HG02970 (cell line): ENCODE measurements around the gene RMI2.
"Not testable (repeated sequence)": the region's sequence is repeated elsewhere in the genome, so short reads cannot be mapped to it uniquely, and the experiment has no call there.

Experiments used
- ATAC-seq: cut with Tn5 transposase; IDR thresholded peaks from one replicate; pipeline ENCODE4 v1.9.1; 2021; ENCODE audit warnings: mild to moderate bottlenecking, moderate library complexity, moderate number of reproducible peaks; ENCODE audit not compliant: unreplicated experiment, low FRiP score

The RMI2 gene

DNA sequence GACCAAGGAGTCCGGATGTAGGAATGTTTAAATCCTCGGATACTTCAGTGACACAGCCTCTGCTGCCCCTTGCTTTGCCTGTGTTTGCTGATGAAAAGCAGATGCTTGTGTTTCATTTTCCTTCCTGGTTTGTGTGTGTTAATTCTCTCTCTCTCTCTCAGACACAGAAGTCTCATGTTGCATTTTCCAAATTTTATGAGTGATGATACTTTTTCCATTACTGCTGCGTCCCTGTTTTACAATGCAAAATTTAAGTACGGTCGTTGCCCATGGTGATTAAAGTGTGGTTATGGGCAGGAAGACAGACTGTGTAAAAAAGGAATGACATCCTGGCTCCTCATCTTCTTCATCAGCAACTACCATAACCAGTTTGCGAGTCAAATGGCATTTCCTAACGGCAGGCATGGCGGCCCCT lies 5.7 kb downstream of the RMI2 start:
- no peak for ATAC-seq

GRCh38 chr16:11353158-11353557 lies 7.9 kb downstream of the RMI2 start:
- ATAC-seq: no peak

DNA sequence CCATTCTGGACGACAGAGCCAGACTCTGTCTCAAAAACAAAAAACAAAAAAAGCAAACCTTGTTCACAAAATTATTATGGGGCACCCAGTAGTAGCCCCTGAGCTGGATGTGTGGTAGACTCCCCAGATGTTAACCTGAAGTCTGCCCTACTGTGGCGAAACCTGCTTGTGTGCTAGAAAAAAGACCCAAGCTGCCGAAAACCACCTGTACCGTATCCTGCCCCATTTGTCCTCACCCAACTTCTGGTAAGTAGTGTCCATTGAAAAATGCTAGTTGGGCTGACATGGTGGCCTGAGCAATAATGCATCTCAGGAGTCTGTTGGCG lies 9.1 kb downstream of the RMI2 start:
- ATAC-seq: peak; percentile 8

- peak; percentile 61 for ATAC-seq
Measured at GRCh38 chr16:11354733-11355574, 9.7 kb downstream of the RMI2 start.

DNA sequence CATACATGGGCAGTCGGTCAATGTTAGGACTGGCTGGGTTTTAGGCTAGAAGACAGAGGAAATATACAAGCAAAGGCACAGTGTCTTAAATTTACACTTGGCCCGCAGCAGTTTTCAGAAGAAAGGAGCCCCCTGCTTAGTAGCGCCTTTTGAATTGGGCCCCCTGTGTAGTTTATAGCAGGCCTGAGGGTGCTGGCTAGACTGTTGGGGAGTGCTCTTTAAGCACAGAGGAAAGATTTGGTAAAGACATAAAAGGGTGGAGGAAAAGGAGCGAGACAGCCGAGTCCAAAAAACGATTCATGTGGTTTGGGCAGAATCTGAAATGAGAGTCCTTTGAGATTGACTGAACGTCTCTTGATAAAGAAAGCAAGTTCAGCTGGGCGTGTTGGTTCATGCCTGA lies 10.6 kb downstream of the RMI2 start:
- no peak for ATAC-seq

DNA sequence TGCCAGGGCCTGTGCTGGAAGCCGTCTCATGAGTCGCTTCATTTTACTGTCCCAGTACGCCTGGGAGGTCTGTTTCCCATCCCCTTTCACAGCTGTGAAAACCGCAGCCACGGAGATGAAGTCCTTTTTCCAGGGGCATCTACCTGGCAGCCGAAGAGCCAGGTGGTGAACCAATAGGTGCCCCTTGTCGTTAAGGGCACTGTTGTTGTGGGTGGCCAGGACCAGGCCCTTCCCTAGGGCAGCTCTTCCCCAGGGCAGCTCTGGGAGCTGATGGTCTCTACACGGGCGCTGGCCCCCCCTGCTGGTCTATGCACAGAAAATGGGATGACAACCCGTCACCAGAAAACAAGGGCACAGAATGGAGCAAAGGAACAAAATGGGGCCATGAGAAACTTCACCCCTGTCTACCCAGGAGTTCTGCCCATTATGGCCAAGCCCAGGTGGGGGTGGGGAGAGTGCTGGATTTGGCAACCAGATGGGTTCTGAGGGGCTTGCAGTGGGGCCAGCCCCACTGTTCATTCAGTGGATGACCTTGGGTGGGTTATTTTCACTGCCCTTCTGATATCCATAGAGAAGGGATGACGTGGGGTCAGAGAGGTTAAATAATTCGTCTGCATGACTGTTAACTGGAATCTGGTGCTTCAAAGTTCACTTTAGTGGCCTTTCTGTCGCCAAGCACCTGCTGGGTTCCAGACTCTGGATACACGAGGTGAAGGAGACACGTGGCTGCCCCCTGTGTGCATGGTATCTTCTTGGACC lies 11.5 kb downstream of the RMI2 start:
- ATAC-seq: no peak

DNA sequence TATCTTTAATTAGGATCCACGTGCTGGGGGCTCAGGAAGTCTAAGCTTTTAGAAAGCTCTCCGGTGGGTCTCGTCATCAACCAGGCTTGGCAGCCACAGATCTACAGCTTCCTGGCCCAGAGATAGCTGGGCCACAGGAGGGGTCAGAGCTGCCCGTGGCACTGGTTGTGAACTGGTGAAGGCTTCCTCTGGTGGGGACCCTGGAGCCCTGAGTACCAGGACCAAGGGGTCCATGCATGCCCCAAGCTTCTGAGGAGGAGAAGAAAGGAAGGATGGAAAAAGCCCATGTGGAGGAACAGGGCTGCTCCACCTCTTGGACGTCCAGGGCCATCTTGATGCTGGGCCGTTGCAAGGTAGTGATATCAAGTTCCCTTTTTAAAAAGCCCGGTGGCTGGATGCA lies 13.3 kb downstream of the RMI2 start:
- no peak for ATAC-seq

- no peak for ATAC-seq
Measured at GRCh38 chr16:11359370-11359769, 14.1 kb downstream of the RMI2 start.

DNA sequence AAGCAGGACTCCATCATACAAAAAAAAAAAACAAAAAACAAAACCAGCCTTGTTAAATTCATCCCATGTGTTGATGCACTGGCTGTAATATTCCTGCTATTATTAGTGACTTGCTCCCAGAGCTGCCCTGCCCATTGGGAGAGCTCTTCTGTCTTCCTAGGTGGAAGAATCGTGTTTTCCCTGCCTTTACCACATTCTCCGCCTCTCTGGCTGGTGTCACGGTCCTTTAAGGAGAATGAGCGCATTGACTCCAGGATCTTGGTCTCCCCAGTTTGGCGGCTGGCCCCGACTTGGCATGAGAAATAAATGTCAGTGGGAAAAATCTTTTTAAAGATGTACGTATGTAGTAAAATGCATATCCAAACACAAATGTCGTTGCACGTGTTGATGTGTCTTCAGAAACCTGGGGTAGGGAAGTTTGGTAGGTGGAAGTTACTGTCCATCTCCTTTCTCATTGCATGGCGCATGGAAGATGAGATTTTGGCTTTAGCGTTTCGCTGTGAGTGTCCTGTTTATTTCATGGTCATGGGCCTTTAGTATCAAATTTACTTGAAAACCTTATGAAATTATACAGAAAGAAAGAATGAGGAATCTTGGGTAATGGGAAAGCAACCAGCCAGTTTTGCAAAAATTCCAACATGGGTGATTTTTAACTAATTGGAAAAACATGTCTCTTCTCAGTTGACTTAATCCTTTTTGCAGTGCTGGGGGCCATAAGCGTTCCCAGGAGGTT lies 15.5 kb downstream of the RMI2 start:
- ATAC-seq: no peak

DNA sequence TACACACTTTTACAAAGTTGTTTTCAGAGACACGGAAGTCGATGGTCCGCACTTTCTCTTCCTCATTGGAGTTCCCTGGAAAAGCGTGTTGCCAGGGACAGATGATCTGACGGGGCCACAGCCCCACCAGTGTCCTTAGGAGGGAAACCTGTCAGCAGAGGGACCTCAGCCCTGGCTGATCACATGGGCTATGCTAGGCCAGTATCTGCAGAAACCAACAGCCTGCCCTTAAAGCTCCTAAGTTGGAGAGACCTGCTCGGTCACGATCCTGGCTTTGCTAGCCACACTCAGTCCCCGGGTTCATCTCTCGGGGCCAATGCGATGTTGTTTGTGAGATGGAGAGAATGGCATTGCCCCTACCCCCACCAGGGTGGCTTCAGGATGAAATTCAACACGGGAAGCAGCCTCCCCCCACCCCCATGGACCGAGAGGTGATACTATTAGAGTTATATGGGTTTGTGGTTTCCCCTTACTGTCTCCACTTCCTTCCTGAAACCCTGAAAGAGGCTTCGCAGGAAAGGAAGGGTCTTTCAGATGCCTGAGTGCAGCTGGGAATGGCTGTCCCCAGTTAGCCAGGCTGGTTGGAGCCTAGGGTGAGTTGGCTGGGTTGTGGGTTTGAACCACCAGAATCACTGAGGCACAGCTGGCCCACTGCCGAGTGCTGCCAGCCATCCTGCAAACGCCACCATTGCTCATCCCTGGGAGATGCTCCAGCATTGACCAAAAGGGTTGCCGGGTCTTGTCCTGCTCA lies 16.6 kb downstream of the RMI2 start:
- ATAC-seq: no peak

GRCh38 chr16:11363927-11364258 lies 18.6 kb downstream of the RMI2 start:
- no peak for ATAC-seq

GRCh38 chr16:11367483-11367906 lies 22.2 kb downstream of the RMI2 start:
- no peak for ATAC-seq

DNA sequence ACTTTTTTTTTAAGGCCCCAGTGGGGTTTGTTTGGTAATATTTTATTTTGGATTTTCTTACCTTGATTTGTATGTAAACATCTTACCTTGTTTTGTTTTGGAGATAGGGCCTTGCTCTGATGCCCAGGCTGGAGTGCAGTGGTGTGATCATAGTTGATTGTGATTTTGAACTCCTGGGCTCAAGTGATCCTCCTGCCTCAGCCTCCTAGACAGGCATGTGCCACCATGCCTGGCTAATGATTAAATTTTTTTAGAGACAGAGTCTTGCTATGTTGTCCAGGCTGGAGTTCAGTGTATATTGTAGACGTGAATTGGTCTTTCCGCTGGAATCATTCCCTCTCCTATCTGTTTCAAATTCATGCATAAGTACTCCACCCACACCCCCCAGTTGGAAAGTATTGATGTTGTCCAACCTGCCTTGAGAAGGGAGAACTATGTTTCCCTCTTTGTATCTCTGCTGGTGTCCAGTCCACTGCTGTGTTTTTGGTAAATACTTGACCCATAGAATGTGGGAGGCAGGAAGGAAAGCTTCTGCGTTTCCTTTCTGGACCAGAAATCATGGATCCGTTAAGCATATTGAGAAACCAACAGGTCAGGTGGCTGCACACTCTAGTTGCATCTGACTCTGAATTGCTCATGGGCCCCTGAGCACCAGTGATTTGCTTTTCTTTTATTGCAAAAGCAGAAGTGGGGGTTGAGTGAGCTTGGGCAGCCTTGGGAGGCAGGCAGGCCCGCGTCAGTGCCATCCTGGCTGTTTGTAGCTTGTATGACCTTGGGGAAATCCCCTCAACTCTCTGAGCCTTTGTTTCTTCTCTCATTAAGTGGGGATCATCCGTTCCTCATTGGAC lies 25.0 kb downstream of the RMI2 start:
- ATAC-seq: no peak

- not testable (repeated sequence) for ATAC-seq
Measured at GRCh38 chr16:11370932-11371279, 25.6 kb downstream of the RMI2 start.

DNA sequence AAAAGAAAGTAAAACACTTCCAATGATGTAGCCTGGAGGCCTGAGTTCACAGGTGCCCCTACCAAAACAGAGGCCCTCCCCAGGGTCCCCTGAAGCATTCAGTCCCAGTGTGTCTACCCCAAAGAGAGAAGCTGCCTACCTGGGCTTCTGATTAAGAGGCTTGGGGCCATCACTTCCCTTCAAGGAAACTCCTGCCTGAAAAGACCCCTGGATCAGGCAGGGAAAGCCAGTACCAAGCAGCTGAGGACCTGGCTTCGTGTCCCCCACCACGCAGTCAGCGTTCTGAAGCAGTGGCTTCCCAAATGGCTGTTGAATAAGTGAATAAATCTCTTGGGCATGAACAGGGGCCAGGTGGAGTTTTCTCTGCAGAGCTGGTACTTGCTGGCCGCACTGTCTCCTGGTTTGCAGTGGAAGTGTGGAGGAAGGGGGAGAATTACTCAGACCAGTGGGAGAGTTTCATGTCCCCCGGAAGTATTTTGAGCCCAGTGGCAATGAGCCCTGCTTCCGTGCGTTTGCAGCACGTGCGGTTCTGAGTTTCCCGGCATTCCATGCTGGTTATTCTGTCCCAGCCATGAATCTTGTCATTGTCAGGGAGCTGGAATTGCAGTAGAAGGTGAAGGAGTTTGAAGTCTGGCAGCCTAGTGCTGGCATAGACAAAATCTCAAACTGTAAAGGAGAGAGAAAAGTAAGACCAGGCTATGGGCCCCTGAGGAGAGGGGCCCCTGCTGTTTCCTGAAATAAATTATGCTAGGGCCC lies 27.0 kb downstream of the RMI2 start:
- no peak for ATAC-seq

GRCh38 chr16:11372829-11373306 lies 27.6 kb downstream of the RMI2 start:
- ATAC-seq: no peak

DNA sequence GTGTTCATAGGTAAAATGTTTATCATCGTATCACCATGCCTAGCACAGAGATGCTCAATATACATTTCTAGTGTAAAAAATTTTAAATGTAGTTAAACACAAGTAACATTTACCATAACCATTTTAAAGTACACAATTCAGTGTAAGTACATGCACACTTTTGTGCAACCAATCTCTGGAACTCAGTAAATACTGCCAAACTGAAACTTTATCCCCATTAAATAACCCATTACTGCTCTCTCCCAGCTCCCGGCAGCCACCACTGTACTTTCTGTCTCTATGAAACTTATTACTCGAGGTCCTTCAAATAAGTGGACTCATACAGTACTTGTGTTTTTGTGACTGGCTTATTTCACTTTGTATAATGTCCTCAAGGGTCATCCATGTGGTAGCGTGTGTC lies 29.0 kb downstream of the RMI2 start:
- no peak for ATAC-seq

DNA sequence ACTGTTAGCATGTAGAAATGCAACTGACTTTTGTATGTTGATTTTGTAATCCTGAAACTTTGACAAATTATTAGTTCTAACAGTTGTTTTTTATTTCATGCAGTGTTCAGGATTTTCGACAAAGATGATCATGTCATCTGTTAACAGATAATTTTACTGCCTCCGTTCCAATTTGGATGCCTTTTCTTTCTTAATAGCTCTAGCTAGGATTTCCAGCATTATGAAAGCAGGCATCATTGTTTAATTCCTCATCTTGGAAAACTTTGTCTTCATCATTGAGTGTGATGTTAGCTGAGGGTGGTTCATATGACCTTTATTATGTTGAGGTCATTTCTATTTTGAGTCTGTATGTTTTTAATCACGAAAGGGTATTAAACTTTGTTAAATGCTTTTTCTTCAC lies 31.9 kb downstream of the RMI2 start:
- no peak for ATAC-seq

DNA sequence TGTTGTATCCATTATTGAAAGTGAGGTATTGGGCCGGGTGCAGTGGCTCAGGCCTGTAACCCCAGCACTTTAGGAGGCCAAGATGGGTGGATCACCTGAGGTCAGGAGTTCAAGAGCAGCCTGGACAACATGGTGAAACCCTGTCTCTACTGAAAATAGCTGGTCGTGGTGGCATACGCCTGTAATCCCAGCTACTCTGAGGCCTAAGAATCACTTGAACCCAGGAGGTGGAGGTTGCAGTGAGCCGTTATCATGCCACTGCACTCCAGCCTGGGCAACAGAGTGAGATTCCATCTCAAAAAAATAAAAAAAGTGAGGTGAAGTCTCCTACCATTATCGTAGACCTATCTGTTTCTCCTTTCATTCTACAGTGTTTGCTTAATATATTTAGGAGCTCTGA lies 33.7 kb downstream of the RMI2 start:
- not testable (repeated sequence) for ATAC-seq
